GM21390 (cell line): ENCODE results near the gene PTPN7.
"Not testable (repeated sequence)": the region's sequence is repeated elsewhere in the genome, so short reads cannot be mapped to it uniquely, and the experiment has no call there.

ENCODE experiments used
- ATAC-seq: cut with Tn5 transposase; IDR thresholded peaks from one replicate; pipeline ENCODE4 v1.9.1; 2021; ENCODE audit not compliant: unreplicated experiment

Gene PTPN7

GRCh38 chr1:202154148-202154765 is 6.1 kb downstream of the PTPN7 start:
- no peak for ATAC-seq

DNA sequence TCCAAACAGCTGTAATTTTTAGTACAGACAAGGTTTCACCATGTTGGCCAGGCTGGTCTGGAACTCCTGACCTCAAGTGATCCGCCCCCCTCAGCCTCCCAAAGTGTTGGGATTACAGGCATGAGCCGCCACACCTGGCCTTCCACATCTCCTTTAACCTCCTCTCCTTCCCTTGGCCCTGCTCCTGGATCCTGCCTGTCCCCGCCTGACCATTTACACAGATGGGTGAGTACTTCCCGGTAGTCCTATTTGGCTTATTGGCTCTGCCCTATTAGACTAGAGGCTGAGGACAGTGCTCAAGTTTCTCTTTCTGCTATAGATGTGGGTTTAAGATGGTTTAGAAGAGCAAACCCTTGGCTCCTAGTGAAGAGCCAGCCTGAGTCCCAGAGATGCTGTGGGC is 7.1 kb downstream of the PTPN7 start:
- no peak for ATAC-seq

- ATAC-seq: no peak
Measured at GRCh38 chr1:202152399-202152798, 8.0 kb downstream of the PTPN7 start.

DNA sequence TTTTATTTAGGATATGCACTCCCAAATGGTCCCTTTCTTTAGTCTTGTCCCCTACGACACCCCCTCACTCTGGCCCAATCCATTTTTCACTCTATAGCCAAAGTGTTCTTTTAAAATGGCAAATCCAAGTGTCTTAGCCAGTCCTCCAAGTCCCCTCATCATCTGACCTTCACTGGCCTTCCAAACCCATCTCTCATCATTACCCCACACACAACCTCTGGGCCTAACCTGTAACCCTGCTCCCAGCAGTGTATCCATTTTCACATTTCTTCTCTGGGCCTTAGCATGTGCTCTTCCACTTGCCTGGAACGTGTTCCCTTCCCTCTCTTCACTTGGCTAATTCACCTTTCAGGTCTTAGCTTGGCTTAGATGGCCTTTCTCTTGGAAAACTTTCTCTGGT is 9.4 kb downstream of the PTPN7 start:
- no peak for ATAC-seq

DNA sequence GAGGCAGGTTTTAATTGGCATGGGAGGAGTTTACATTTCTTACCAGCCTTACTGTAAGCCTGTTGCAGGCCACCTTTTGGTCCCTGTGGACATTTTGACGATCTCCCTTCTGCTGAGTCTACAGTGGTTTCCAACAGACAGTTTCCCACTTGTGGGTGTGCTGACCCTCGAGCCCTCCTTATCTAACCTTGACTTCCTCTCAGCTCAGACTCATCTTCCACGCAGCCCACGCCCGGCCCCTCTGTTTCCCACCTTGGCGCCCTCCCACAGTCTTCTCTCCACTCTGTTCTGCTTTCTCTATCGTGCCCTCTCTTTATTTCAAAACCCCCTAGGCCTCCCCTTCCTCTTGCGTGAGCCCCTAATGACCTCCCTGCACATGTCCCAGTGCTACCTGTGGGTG is 9.8 kb downstream of the PTPN7 start:
- no peak for ATAC-seq

GRCh38 chr1:202150187-202150586 is 10.2 kb downstream of the PTPN7 start:
- no peak for ATAC-seq

GRCh38 chr1:202149566-202149965 is 10.8 kb downstream of the PTPN7 start:
- ATAC-seq: no peak

- no peak for ATAC-seq
Measured at GRCh38 chr1:202148391-202148790, 12.0 kb downstream of the PTPN7 start.

GRCh38 chr1:202146993-202147392 is 13.4 kb downstream of the PTPN7 start:
- ATAC-seq: no peak

DNA sequence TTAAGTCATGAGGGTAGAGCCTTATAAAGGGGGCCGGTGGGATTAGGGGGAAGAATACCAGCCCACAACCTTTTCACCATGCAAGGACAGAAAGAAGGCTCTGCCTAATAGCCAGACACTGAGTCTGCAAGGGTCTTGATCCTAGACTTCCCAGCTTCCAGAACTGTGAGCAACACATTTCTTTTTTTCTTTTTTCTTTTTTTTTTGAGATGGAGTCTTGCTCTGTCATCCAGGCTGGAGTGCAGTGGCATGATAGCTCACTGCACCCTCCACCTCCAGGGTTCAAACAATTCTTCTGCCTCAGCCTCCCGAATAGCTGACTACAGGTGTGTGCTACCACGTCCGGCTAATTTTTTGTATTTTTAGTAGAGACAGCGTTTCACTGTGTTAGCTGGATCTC is 14.1 kb downstream of the PTPN7 start:
- ATAC-seq: no peak

GRCh38 chr1:202145744-202146140 is 14.7 kb downstream of the PTPN7 start:
- ATAC-seq: not testable (repeated sequence)

DNA sequence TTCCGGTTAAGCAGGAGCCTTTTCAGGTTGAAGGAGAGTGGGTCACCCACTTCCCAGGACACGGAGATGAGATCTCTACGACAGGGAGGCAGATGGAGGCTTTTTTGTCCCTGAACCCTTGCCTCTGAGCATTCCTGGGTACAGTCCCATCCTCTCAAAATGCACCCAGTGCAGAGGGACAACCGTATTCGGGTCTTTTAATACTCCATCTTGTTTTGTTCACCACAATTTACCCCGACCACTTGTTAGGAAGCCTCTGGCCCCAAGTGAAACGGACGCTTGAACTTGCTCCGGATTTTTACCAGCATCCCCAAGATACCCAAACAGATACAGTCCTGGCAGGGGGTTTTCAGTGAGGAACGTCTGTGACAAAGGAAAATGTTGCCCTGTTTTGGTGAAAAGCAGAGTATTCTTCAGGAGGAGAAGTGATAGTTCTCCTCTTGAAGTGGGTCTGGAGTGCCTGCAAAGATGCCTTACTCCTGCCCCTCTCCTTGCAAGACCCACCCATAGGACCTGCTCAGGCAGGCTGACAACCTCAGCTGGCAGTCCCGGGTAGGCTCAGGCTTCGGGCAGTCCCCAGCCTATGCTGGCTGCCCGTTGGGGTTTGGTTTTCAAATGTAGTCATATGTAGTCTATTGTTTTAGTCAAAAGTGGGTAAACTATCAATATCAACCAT is 15.2 kb downstream of the PTPN7 start:
- peak; percentile 2 for ATAC-seq

GRCh38 chr1:202144402-202145067 is 15.9 kb downstream of the PTPN7 start, which contains the start of gene ARL8A:
Gene ARL8A (minus strand): TSS chr1:202144737. CDS start chr1:202144572, 165 bp downstream.
- ATAC-seq: peak; percentile 55

DNA sequence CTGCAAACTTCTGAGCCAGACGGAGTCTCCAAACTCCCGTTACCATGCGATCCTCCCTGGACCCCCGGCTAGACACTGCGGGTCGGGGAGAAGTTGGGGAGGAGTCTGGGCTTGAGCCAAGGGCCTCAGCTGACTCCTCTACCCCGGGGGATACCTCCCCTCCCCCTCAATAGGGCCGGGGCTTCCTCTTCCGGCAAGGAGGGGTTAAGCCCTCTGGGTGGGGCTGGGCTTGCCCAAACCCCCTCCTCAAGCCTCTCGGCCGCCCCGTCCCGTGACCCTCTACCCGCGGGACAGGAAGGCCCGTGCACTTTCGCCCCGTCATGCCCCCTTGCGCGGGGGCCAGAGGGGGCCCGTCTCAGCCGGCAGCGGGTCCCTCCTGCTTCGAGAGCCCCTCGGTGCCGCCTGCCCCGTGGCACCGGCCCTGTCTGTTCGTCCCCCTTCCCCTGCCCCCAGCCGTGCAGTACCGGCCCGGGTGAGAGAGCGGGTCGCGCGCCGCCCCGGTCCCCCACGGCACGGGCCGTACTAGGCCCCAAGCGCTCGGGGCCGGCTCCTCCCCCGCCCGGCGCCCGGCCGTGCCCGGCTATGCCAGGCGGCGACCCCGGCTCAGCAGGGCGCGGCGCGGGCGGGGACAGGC is 16.5 kb downstream of the PTPN7 start:
- ATAC-seq: peak; percentile 50

GRCh38 chr1:202143011-202143767 is 17.2 kb downstream of the PTPN7 start:
- peak; percentile 14 for ATAC-seq

DNA sequence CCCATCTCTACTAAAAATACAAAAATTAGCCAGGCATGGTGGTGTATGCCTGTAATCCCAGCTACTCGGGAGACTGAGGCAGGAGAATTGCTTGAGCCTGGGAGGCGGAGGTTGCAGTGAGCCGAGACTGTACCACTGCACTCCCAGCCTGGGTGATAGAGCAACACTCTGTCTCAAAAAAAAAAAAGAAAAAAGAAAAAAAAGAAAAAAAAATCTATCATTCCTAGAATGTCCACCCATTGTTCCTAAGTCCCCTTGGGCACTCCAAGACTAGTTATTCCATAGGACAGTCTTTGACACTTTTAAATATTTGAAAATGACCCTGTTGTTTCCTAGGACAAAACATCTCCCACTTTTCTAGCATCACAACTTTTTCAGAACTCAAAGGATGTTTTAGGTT is 18.9 kb downstream of the PTPN7 start:
- ATAC-seq: not testable (repeated sequence)

DNA sequence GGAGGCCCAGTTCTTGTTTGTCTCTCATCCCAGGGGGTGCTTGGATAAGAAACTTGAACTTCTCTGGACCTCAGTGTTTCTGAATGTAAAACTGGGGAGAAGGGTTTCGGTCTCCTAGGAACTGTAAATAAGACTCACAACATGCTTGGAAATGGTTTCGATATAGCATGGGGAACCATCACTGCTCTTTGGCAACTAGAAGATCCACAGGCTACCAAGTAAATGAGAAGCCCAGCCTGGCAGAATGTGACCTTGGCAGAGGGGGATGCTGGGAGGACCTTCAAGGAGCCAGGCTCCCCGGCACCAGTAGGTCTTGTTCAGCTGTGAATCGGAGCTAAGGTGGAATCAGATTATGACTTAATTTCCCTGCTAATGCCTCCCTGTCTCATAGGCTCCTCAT is 19.6 kb downstream of the PTPN7 start:
- ATAC-seq: no peak

- ATAC-seq: no peak
Measured at GRCh38 chr1:202135221-202135721, 25.1 kb downstream of the PTPN7 start.

- ATAC-seq: no peak
Measured at GRCh38 chr1:202134645-202135172, 25.7 kb downstream of the PTPN7 start.

DNA sequence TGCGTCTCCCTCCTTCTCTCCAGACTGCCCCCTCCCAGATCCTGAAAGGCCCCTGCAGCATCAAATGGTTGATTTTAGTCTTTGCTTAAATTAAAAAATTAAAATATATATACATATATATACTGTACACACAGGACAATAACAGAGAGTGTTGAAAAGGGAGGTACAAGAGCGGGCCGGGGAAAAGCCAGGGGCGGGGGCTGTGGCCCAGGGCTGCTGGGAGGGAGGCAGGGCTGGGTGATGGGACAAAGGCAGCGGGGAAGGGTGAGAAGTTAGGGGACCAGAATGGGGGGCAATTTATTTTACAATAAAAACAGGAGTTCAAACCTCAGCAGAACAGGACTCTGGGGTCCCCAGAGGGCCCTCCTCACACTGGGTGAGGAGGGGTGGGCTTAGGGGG is 26.4 kb downstream of the PTPN7 start:
- no peak for ATAC-seq

- ATAC-seq: no peak
Measured at GRCh38 chr1:202133496-202133895, 26.9 kb downstream of the PTPN7 start.
